T-helper 17 cell (primary cell): ENCODE data around the gene PPP2R3C. TPM values are rescaled to one million over a fixed set of nuclear protein-coding genes. Genes with fewer than 3 reads are reported as not detected.
"Not testable (repeated sequence)": the region's sequence is repeated elsewhere in the genome, so short reads cannot be mapped to it uniquely, and the experiment has no call there.

ENCODE experiments used
- ATAC-seq: fragments of 150-1000 bp; cut with Tn5 transposase; 2 replicates; pipeline ENCODE4 v1.10.0; 2021; ENCODE audit warnings: mild to moderate bottlenecking, moderate library complexity
- DNase-seq, 3 donors: peaks; one replicate each; pipeline versions ENCODE4 v3.0.0 to v3.0.0-alpha.2; 2020 to 2021
- H3K9me3 ChIP-seq: one replicate; pipeline ENCODE4 v1.7.0; 2013; ENCODE audit warnings: low read length, mild to moderate bottlenecking; ENCODE audit not compliant: control insufficient read depth, poor library complexity, severe bottlenecking
- H3K27ac Mint-ChIP-seq: one replicate; pipeline ENCODE4 v1.8.0; 2022; ENCODE audit warnings: mild to moderate bottlenecking, moderate library complexity, mixed read lengths
- H3K27me3 Mint-ChIP-seq: one replicate; pipeline ENCODE4 v1.8.0; 2022; ENCODE audit warnings: mixed read lengths
- H3K36me3 Mint-ChIP-seq: one replicate; pipeline ENCODE4 v1.8.0; 2022; ENCODE audit warnings: low read depth, mixed read lengths
- H3K4me1 Mint-ChIP-seq: one replicate; pipeline ENCODE4 v1.8.0; 2022; ENCODE audit warnings: mild to moderate bottlenecking, mixed read lengths
- H3K4me3 Mint-ChIP-seq: one replicate; pipeline ENCODE4 v1.8.0; 2022; ENCODE audit warnings: mild to moderate bottlenecking, moderate library complexity, mixed read lengths
- total RNA-seq, 4 donors: library from RNA in 2 of 4; stranded (reverse) in 2 of 4; gene quantifications; one replicate each; pipeline ENCODE4 v1.2.3 and lab custom pipeline; 2022 to 2026

The PPP2R3C gene
- total RNA-seq, 2 donors from 2014 or later: 37.7 to 41.7 TPM

- Mint-ChIP-seq H3K4me1 (peaks cover 16% of the 10 kb centered on the region), H3K27me3 (no peaks in the 10 kb centered on the region), H3K36me3 (peaks cover 2% of the 10 kb centered on the region), H3K27ac (peak overlapping the region; percentile 57), H3K4me3 (no peak overlapping the region)
- DNase-seq: no peak
- ATAC-seq: no peak
- no peaks in the 10 kb centered on the region for H3K9me3 ChIP-seq
These were observed 79.2 kb downstream of the PPP2R3C start for GRCh38 chr14:35042632-35043031.

GRCh38 chr14:35038312-35038711 is 83.5 kb downstream of the PPP2R3C start:
- H3K36me3 Mint-ChIP-seq, H3K4me1 Mint-ChIP-seq, H3K9me3 ChIP-seq, H3K27ac Mint-ChIP-seq, ATAC-seq, H3K27me3 Mint-ChIP-seq, DNase-seq, H3K4me3 Mint-ChIP-seq: not testable (repeated sequence)

Other genes with a start within 250 kb of the PPP2R3C start
- 10 to 100 TPM; 44.7 to 51.7 TPM for gene BAZ1A, start 246.6 kb downstream of the PPP2R3C start, total RNA-seq
- 10 to 100 TPM; 35.0 to 37.9 TPM for gene SRP54, start 139.0 kb downstream of the PPP2R3C start, total RNA-seq
- 100 to 1,000 TPM; 109 to 111 TPM for gene FAM177A1, start 75.7 kb downstream of the PPP2R3C start, total RNA-seq
- 10 to 100 TPM; 42.5 to 43.6 TPM for gene PRORP, start 562 bp upstream of the PPP2R3C start, total RNA-seq
- 100 to 1,000 TPM; 115 to 117 TPM for gene PSMA6, start 170.4 kb upstream of the PPP2R3C start, total RNA-seq